GM12891 (cell line): ENCODE measurements around the gene RANGAP1.

Experiments used
- POLR2A ChIP-seq: IDR thresholded peaks from 2 replicates; pipeline ENCODE4 v1.6.1; 2011; ENCODE audit warnings: low read depth, low read length, control low read depth
- POLR2AphosphoS5 ChIP-seq: IDR thresholded peaks from 2 replicates; pipeline ENCODE4 v1.6.1; 2011; ENCODE audit warnings: low read depth, low read length, control low read depth
- SPI1 ChIP-seq: IDR thresholded peaks from 2 replicates; pipeline ENCODE4 v1.6.1; 2011; ENCODE audit warnings: low read depth, low read length, control low read depth
- TAF1 ChIP-seq: IDR thresholded peaks from 2 replicates; pipeline ENCODE4 v1.6.1; 2011; ENCODE audit warnings: low read depth, low read length, control low read depth

DNA sequence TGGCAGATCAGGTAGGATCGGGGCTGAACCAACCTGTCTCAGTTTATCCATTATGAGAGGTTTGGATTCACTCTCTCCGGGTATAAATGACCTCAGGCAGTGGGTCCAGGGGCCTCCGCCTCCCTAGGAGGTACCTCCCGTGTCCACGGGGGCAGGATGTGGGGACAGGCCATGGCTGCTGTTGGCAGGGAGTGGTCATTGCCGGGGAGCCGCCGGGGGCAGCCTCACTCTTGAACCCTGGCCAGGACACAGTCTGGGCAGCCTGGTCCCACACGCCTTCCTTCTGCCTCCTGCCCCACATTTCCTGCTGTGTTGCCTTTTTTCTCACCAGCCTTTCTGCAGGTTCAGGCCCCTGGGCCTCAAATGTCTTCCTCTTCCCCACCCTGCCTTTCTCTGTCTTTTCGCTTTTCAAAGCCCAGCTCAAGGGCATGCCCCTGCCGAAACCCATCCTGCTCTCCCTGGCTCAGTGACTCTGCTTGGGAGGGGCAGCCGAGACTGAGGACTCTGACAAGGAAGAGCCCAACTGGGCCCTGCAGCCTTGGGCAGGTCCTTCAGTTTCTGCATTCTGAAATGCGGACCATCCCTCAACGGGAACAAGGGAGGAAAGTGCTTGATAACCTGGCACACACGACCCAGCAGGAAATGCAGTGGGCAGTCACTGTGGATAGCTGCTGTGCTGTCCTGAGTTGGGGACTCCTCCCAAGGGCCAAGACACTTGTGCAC is 46.4 kb upstream of the RANGAP1 start:
- TF ChIP-seq POLR2A = no peak
- no peak for TF ChIP-seq POLR2AphosphoS5
- no peak for TF ChIP-seq TAF1
- no peak for TF ChIP-seq SPI1
